GM21367 (cell line): ENCODE data around the gene NRIP3.
"Not testable (repeated sequence)": the region's sequence is repeated elsewhere in the genome, so short reads cannot be mapped to it uniquely, and the experiment has no call there.

Experiments
- ATAC-seq: cut with Tn5 transposase; IDR thresholded peaks from one replicate; pipeline ENCODE4 v1.9.1; 2021; ENCODE audit not compliant: unreplicated experiment

Gene NRIP3

DNA sequence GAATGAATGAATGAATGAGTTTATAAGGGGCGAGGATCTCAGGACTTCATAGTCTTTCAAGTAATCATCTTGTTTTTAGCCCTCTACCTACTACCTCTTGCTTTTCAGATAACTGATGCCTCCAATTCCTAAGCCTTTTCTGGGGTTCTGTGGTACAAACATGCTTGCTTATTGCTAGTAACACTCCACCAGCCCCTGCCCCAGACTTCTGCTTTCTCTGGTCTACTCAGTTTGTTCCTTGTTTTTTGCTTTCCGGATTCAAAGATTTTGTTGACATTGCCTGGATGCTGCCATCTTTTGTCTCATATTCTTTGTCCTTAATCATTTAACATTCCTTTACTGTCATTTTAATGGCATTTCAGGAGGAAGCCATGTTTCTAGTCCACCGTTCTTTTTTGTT is 30.7 kb downstream of the NRIP3 start:
- no peak for ATAC-seq

DNA sequence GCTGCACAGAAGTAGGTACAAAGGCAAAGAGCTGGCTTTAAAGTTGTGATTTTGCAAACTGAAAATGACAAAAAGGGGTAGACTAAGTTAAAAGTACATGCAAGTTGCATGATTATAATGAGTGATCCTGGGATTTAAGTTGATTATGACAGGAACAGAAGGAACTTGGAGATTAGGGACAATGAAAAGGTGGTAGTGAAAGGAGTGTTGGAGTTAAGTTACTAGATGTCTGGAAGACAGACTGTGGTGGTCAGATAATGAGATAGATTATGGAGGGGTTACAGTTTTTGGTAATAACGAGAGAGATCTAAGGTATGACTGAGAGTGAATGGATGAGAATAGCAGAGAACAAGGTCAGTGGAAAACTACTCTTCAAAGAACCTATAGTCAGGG is 31.9 kb downstream of the NRIP3 start:
- ATAC-seq, result no peak

DNA sequence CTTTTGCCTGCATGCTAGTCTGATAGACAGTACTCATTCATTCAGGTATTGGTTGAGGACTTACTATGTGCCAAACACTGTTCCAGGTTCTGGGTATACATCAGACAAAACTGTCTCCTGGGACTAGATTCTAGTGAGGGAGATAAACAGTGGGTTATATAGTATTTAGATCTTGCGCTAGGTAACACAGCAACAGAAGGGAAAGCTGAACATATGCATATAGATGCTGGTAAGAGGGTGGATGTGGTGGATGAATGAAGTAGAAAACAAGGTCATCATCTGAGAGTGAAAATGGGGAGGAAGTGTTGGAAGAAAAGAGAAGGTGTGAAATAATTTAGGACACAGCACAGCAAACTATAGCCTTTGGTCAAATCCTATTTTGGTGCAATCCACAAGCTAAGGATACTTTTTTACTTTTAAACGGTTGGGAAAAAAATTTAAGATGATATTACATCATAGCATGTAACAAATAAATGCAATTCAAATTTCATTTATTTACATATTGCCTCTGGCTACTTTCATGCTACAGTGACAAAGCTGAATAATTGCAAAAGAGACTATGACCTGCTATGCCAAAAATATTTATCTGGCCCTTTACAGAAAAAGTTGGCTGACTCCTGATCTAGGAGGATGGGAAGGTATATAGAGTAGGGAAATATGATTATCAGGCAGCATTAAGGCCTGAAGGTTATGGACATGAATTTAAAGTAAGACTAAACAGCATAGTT is 32.4 kb downstream of the NRIP3 start:
- no peak for ATAC-seq

DNA sequence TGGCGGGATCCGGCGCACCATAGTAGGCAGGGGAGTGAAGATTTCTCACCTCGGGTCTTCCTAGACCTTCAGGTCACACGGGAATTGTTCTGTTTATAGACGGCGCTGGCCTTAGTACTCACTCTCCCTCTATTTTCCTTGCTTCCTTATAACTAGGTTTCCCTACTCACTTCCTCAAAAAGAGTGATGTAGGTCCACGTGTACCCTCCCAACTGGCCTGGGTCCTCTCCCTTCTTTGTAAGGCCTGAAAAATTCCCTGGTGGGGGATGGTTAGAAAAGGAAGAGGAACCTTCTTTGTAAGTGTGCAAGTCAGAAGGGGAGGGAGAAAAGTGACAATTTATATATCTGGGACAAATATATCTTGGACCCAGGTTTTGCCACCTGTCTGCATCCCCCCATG is 36.6 kb downstream of the NRIP3 start:
- no peak for ATAC-seq

DNA sequence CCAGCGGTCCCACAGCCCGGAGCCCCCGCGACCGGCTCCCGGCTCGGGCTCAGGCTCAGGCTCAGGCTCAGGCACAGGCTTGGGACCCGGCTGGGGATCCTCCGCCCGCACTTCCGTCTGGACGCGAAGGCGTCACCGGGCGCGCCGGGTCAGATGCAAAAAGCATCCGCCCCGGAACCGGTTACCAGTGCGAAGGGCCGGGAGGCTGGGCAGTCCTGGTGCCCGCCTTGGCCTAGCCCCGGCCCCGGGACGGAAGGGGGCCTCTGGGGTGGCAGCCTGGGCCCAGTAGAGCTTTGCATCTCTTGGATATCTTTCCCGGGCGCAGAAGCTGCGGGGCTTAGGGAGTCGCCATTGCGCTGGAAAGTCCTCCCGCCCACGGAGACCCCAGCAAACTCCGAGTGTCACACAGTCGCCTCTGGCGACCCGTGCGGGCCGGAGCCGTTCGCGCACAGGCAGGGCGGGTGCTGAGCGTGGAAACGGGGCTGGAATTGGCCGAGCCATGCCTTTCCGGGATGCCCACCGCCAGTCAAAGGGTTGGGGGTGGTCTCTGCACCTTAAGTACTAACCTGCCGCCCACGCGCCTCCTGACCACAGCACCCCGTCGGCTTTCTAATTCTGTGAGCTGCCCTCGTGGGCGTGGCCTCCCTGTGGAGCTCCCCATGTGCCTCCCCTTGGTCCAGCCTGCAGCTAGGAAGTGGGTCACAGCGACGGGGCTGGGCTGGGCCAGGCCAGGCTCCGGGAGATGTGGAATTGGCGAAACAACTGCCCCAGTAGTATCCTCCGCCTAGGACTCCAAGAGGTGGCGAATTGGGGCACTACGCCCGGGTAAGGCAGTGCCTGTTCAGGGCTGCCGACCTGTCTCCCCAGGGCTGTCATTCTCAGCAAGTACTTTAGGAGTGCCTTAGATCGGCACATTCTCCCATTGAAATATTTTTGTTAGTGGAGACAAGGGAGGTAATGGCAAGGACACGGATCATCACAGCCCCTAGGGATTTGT is 39.2 kb downstream of the NRIP3 start, which contains the start of gene TMEM9B:
Gene TMEM9B (minus strand): TSS at position 119 of the 997 bp plus-strand sequence. CDS start 129 bp downstream, outside the sequence.
- peak; percentile 69 for ATAC-seq

DNA sequence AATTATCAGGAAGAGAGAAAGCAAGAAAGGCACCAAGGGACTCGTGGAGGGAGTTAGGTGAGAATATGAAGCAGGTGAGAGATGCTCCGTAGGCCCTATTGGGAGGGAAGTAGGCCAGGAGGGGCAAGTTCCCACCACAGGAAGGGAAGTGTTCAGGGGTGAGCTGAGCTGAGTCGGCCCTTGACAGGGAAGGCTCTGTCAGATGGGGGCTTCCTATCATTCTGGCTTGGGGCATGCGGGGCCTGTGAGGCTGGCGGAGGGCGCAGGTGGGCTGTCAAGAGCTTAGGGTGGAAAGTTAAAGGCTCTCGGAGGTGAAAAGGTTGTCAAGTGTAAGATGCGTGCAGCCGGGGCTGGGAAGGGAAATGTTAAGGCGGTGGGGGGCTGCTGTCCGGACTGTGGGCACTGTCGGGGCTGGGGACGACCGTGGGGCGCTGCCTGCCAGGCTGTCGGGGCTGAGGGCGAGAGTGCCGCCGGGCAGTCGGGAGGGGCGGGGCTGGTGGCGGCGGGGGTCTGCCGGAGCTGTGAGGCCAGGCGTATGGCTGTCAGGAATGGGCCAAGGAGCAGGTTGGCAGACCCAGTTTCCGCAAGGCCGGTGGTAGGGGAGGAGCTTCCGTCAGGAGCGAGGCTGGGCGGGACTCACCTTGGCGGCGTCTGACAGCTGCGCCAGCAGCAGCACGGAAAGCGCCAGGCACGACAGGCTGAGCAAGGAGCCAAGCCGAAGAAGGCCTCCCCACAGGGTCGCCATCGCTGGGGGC is 40.1 kb downstream of the NRIP3 start:
- ATAC-seq, result peak; percentile 56

DNA sequence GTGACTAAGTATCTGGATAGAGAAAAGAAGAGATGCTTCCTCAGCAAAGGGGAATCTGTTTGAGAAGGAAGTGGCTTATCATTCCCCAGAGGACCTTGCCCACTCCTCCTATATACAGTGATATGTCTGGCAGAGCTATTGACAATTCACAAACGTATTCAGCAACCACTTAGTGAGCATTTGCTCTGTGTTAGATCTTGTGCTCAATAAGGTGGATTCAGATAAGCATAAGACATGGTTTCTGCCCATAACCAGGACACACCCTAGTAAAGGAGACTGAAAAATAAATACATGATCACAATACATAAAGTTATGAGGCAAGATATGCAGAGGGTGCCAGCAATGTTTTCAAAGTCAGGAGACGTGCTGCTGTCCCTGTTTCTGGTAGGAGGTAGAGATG is 41.0 kb downstream of the NRIP3 start:
- ATAC-seq, result no peak

DNA sequence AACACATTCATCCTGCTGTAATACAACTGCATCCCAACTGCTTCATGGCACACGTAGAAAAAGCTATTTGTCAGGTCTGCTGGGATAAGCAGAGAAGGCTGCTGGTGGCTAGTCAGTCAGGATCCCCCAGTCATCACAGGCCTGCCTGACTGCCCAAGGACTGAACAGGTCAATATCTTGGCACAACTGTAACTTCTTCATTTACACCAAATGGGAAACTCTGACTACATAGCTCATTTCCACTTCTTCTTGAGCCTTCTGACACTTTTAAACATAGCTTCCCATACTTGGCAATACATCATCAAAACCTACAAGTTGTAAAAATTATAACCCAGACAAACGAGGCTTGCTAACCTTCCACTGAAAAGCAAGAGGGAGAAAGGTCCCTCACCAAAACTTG is 42.4 kb downstream of the NRIP3 start:
- ATAC-seq, result no peak

DNA sequence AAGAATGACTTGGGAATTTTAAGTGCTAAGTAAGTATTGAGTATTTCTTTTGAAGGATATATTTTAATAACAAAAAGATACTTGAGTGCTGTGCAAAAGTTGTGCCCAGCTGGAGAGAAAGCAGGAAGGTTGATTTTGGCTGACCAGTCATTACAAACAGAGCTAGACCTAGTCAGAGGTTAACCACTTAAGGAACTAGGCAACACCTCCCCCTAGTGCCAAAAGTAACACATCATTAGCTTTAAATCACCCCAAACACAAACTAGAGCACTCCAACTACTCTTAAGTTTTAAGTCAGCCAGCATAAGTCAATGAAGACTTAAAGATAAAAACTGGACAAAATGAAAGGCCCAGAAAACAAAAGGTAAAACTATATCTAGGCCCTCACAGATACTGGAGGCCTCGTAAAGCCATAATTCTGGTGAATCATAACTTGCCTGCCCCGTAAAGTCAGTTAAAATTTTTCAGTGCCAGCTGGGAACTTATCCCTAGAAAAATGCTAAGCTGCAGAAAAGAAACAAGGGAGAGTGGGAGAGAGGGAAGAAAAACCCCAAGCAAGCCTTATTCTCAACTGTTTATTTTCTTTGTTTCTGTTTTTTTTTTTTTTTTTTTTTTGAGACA is 44.1 kb downstream of the NRIP3 start:
- ATAC-seq, result peak; percentile 45

DNA sequence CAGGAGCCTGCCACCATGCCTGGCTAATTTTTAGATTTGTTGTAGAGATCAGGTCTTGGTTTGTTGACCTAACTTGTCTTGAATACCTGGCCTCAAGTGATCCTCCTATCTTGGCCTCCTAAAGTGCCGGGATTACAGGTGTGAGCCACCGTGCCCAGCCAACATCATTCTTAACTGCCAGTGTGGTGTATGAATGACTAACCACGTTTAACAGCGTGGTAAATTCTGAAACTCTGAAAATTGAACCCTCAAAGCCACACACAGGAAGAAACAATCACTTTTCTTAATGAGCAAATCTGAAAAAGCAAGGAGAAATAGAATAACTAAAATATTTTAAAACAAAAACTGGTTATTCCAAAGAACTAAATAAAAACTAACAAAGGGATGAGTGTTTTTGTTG is 46.9 kb downstream of the NRIP3 start:
- no peak for ATAC-seq

DNA sequence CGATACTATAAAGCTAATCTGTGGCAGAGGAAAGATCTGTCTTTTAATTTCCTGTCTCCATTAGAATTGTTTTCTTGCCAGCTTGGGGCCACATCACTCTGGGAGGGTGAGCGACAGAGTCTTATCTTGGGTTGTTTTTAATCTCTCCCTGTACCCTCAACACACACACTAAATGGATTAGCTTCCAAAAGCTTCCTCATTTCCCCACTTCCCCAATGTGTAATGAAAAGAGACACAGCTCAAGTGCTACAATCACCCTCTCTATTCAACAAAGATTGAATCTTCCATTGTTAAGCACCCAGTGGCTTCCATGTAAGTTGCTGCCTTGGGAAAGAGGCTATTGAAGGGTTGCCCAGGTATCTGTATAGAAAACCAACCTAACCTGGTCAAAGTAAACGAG is 54.9 kb downstream of the NRIP3 start:
- no peak for ATAC-seq

DNA sequence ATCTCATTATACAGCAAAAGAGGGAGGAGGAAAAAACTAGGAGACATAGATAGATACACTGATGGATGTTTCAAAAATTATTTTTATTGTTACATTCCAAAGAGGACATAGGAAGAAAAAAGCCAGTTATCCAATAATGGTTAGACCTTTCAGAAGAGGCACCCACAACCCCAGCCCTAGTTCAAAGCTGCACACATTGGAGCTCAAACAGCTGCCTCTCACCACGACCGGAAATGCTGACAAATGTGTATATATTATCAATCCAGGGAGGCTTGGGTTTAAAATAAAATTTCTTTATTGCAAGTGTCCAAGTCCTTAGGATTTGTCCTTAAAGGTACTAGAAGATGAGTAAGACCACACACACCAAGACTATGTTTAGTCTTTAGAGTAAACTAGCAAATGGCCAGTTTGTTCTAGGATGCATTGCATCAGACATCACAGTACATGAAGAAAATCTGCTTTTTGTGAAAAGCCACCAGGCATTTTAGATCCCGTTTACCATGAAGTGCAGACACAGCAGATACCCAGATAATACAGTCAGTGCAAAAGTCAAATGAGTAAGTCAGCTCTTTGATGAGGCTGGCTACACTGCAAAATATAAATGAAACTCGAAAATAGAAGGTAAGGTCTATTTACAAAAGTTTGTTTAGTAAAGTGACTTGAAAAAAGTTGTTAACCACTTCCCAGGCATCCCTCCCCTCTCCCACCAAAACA is 56.4 kb downstream of the NRIP3 start:
- ATAC-seq, result no peak

DNA sequence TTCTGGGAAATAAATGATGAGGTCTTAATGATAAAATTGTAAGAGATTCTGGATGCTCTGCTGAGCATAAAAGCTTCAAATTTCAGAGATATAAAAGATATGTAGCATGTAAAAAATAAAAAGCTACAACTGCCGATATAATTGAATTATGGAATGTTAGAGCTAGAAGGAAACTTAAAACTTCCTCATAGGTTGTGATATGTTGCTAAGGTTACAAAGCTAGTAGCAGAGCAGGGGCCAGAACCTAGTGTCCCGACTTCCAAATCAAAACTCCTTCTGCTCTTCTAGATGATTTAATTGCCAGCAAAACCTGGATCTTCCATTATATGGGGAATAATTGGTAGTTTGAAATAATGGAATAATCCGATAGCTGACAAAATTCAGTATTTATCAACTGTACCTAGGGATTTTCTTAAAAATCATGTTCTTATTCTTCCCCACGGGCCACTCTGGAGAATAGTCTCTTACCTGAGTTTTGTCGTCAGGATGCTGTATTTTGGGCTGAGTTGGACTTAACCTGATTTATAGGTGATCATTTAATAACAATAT is 61.2 kb downstream of the NRIP3 start, which contains the start of gene ASCL3:
Gene ASCL3 (minus strand): TSS at position 499 of the 549 bp plus-strand sequence. CDS start 4,855 bp downstream, outside the sequence.
- ATAC-seq, result no peak

DNA sequence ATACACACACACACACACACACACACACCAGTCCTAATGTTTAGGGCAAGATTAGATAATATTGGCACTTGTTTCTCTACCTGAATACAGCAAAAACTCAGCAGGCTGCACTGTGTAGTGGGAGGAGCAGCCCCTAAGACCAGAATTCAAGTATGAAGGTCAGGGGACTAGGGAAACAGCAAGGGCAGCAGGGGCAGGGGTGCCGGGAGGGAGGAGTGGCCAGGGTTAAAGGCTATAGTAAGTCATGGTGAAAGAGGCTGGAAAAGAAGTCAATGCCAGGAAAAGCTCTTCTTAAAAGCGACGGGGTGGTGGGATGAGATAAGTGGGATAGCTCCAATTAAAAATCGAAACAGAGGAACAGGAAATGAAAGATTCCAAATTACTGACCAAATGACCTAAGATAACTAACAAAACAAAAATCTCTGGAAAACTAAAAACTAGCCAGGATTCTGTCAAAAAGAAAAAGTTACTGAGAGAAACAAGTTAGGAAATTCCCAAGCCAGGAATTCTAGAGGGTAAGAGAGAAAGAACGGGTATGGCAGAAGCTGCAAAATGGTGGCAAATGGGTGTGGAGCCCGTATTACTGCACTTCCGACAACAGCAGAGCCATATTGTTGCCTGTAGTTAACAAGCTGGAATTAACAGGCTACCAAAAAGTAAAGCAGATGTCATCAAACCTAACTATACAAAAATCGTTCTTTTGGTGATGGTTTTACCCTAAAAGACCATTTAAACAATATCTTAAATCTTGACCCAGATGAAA is 62.3 kb downstream of the NRIP3 start:
- ATAC-seq, result no peak

DNA sequence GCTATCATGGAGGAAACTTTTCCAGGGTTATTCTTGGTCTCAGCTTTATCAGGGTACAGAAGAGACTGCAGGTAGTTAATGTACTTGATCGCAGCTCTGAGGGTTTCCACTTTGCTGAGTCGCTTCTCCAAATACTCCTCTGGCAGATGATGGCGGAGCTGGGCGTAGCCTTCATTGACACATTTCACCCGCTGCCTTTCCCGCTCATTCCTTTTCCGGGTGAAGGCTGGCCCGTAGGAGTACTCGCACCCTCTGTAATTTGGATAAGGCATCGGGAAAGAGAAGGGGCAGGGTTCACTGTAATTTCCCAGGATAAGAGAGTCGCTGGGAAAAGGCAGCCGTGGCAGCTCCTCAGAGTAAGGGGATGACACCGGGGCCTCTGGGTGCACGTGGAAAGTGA is 66.1 kb downstream of the NRIP3 start:
- ATAC-seq, result no peak

DNA sequence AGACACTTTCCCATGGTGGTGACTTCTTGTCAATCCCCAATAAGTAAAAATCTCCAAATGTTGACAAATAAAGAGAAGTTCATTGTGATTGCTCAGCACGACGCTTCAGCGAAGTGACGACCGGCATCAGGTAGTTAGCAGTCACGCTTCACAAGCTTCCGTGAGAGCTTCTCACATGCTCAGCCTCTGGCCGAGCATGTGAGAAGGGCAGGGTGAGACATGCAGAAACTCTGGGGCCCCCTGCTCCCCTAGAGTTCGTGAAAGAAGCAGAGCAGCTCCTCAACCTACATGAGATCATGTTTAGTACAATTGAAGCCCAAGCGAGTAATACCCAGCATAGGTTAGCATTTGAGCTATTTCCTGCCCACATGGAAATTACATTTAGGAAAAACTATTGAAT is 66.6 kb downstream of the NRIP3 start:
- ATAC-seq, result no peak

DNA sequence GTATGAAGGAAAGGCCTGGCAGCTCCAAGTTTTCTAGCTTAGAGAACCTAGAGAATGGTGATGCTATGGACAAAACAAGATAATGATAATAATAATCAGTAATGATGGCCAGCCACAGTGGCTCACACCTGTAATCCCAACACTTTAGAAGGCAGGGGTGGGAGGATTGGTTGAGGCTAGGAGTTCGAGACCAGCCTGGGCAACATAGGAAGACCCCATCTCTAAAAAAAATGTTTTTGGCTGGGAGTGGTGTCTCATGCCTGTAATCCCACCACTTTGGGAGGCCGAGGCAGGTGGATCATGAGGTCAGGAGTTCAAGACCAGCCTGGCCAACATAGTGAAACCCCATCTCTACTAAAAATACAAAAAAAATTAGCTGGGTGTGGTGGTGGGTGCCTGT is 68.0 kb downstream of the NRIP3 start:
- ATAC-seq, result not testable (repeated sequence)

DNA sequence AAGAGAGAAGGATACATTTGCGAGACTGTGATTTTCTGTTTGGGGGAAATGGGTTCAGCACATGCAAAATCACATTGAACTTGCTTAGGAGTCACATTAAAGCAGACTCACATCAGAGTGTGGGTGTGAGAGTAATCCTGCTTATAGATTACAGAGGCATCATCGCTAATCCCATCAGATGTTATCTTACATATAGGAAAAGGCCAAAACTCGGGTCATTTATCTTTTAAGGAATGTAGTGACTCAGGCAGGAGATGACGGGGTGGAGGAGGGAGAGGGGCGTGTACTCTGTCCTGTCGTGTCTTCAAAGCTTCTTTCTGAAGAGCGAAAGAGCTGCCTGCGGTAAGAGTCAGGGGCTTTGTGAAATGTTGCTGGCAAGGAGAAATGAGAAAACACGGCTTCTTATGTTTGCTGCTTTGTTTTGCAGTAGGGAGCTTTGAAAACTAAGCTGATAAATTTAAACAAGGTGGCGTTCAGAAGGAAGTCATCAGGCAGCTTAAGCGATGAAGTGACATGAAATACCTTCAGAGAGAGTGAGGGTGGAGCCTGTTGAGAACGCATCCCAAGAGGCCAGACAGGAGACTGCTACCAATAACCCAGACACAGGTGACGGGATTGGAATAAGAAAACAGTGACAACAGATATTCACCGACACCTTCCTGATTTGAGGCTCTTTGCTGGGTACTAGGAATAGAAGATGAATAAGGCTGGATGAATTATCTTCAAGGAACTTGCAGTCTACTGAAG is 68.9 kb downstream of the NRIP3 start:
- no peak for ATAC-seq
